Suprapubic skin (tissue), 4 donors: ENCODE measurements around the gene PIWIL1. TPM values are rescaled to one million over a fixed set of nuclear protein-coding genes. Genes with fewer than 3 reads are reported as not detected.

ENCODE experiments used
- DNase-seq, 2 donors: peaks; one replicate each; pipeline ENCODE4 v3.0.0-alpha.2; 2019; ENCODE audit warnings: low spot score in 2 of 2
- H3K27ac ChIP-seq: fragments of 200-600 bp; sonication (generic); one replicate; pipeline ENCODE4 v1.5.1; 2019
- H3K27me3 ChIP-seq: fragments of 200-600 bp; sonication (generic); one replicate; pipeline ENCODE4 v1.5.1; 2019
- H3K36me3 ChIP-seq: fragments of 200-600 bp; sonication (generic); one replicate; pipeline ENCODE4 v1.5.1; 2019
- H3K4me1 ChIP-seq: fragments of 200-600 bp; sonication (generic); one replicate; pipeline ENCODE4 v1.5.1; 2019
- H3K4me3 ChIP-seq: fragments of 200-600 bp; sonication (generic); one replicate; pipeline ENCODE4 v1.5.1; 2019; ENCODE audit warnings: mild to moderate bottlenecking
- H3K9me3 ChIP-seq: fragments of 200-600 bp; sonication (generic); one replicate; pipeline ENCODE4 v1.5.1; 2019
- EP300 ChIP-seq: sonication (generic); formaldehyde crosslinking; IDR thresholded peaks from one replicate; pipeline ENCODE4 v1.6.1; 2017; ENCODE audit warnings: antibody characterized with exemption
- POLR2A ChIP-seq, 2 donors: fragments of 450-650 bp; IDR thresholded peaks; one replicate each; pipeline ENCODE4 v1.6.1; 2017; ENCODE audit warnings: antibody characterized with exemption in 2 of 2, mild to moderate bottlenecking in 2 of 2, moderate library complexity in 2 of 2
- POLR2AphosphoS5 ChIP-seq, 3 donors: sonication (generic); formaldehyde crosslinking; IDR thresholded peaks; one replicate each; pipeline ENCODE4 v1.6.1; 2017; ENCODE audit warnings: antibody characterized with exemption in 3 of 3
- WGBS: methylation state at CpG from one replicate; pipeline ENCODE4 v1.1.5; 2018; 5-methylcytosine and 5-hydroxymethylcytosine counted together
- total RNA-seq, 4 donors: library from RNA; depleted of rRNA; stranded (reverse); fragments of >200 nt; gene quantifications; one replicate each; pipeline ENCODE4 v1.1.0, GENCODE V29; 2016
- TF ChIP-seq, protein P1 (sequence below), 2 donors: fragments of 200-600 bp in 1 of 2; fragments of 450-650 bp in 1 of 2; sonication (generic) in 1 of 2; IDR thresholded peaks; one replicate each; pipeline ENCODE4 v1.5.1; 2016 to 2019; ENCODE audit warnings: antibody characterized with exemption in 2 of 2, mild to moderate bottlenecking in 1 of 2, moderate library complexity in 1 of 2

Gene PIWIL1
- total RNA-seq, 4 donors from 2014 or later: not detected

DNA sequence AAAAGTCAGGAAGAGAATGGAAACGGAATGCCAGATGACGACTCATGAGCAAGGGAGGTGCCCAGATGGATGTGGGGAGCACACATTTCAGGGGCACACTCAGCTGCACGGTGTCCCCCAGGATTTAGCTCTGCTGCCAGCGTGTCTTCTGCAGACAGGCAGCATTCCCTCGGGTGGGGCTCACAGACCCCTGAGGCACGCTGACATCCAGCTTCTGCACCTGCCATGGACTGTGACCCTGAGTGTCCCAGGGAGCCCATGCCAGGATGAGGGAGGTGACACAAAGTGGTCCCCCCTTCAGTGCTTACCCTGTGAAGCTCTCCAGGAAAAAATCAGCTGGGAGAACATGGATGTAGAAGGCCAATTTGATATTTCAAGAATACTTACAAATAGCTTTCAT lies 84.2 kb downstream of the PIWIL1 start:
- TF ChIP-seq EP300 (no peak), POLR2AphosphoS5 (IDR thresholded peaks at IDR 0.05) (no peak), POLR2A (IDR thresholded peaks at IDR 0.05) (no peak)
- TF ChIP-seq, protein P1, sequence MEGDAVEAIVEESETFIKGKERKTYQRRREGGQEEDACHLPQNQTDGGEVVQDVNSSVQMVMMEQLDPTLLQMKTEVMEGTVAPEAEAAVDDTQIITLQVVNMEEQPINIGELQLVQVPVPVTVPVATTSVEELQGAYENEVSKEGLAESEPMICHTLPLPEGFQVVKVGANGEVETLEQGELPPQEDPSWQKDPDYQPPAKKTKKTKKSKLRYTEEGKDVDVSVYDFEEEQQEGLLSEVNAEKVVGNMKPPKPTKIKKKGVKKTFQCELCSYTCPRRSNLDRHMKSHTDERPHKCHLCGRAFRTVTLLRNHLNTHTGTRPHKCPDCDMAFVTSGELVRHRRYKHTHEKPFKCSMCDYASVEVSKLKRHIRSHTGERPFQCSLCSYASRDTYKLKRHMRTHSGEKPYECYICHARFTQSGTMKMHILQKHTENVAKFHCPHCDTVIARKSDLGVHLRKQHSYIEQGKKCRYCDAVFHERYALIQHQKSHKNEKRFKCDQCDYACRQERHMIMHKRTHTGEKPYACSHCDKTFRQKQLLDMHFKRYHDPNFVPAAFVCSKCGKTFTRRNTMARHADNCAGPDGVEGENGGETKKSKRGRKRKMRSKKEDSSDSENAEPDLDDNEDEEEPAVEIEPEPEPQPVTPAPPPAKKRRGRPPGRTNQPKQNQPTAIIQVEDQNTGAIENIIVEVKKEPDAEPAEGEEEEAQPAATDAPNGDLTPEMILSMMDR (IDR thresholded peaks at IDR 0.05): no peak
- DNase-seq: no peak
- no peak overlapping the region for H3K27ac ChIP-seq
- 62% methylated on average over 6 of the region's 6 CpGs for WGBS
- no peaks in the 10 kb centered on the region for H3K4me1 ChIP-seq
- no peaks in the 10 kb centered on the region for H3K36me3 ChIP-seq
- no peaks in the 10 kb centered on the region for H3K9me3 ChIP-seq
- no peaks in the 10 kb centered on the region for H3K27me3 ChIP-seq
- no peak overlapping the region for H3K4me3 ChIP-seq

Other genes starting within 250 kb of the PIWIL1 start
- 10 to 100 TPM; 11.7 to 20.7 (median 15.5) TPM for gene FZD10, start 175.4 kb upstream of the PIWIL1 start, total RNA-seq